Measurements from ENCODE around the gene ADAMTS6.
"Not testable (repeated sequence)": the region's sequence is repeated elsewhere in the genome, so short reads cannot be mapped to it uniquely, and the experiment has no call there.

Gene ADAMTS6

DNA sequence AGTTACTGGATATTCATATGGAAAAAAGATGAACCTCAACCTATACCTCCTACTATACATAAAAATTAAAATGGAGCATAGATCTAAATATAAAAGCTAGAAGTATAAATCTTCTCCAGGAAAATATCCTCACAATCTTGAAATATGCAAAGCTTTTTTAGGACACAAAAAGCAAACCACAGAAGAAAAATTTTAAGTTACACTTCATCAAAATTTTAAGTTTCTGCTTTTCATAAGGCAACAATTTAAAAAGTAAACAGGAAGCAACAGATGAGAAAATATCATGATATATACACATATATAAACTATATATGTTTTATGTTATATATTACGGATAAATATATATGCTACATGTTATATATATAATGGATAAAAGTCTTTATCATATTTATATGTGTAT is 157.5 kb downstream of the ADAMTS6 start:
- Mint-ChIP-seq H3K27ac (no peak overlapping the region), H3K9me3 (no peaks in the 10 kb centered on the region), H3K36me3 (ENCODE audit: low read depth) (peaks cover 4% of the 10 kb centered on the region), H3K4me1 (peaks cover under 1% of the 10 kb centered on the region), H3K4me3 (no peak overlapping the region), H3K27me3 (ENCODE audit: low read depth, poor library complexity) (no peaks in the 10 kb centered on the region)
- DNase-seq = no peak
- TF ChIP-seq CTCF (IDR thresholded peaks at IDR 0.05) = no peak

DNA sequence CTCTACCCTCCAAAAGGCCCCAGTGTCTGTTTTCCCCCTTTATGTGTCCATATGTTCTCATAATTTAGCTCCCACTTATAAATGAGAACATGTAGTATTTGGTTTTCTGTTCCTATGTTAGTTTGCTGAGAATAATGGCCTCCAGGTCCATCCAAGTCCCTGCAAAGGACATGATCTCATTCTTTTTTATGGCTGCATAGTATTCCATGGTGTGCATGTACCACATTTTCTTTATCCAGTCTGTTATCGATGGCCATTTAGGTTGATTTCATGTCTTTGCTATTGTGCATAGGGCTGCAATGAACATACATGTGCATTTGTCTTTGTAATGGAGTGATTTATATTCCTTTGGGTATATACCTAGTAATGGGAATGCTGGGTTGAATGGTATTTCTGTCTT is 161.0 kb downstream of the ADAMTS6 start:
- H3K9me3 Mint-ChIP-seq; H3K4me1 Mint-ChIP-seq; H3K27me3 Mint-ChIP-seq (ENCODE audit: low read depth, poor library complexity); H3K27ac Mint-ChIP-seq; DNase-seq; H3K4me3 Mint-ChIP-seq: not testable (repeated sequence)
- H3K36me3 Mint-ChIP-seq (ENCODE audit: low read depth) = peaks cover 14% of the 10 kb centered on the region

GRCh38 chr5:65320250-65320649 is 161.5 kb downstream of the ADAMTS6 start:
- H3K4me3 Mint-ChIP-seq = no peak overlapping the region
- H3K27ac Mint-ChIP-seq = no peak overlapping the region
- H3K9me3 Mint-ChIP-seq = peaks cover 3% of the 10 kb centered on the region
- H3K4me1 Mint-ChIP-seq = no peaks in the 10 kb centered on the region
- no peak for DNase-seq
- peaks cover 18% of the 10 kb centered on the region for H3K36me3 Mint-ChIP-seq (ENCODE audit: low read depth)
- H3K27me3 Mint-ChIP-seq (ENCODE audit: low read depth, poor library complexity) = no peaks in the 10 kb centered on the region
- TF ChIP-seq CTCF (IDR thresholded peaks at IDR 0.05) = no peak

DNA sequence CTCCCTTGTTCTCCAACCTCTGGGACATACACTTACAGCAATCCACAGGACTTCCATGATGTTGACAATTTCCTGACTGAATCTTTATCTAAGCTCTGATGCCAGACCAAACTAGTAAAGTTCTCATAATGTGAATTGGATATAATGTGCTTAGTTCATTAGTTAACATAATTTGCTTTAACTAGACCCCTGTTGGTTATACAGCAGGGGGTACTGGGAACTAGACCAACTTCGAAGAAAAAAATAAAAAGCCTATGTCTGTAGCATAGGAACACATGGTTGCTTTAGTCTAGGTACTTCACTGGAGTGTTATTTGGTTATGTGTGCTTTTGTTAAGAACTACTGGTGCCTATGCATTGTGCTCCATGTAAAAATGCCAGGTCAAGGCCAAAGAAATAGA is 173.8 kb downstream of the ADAMTS6 start:
- peaks cover 22% of the 10 kb centered on the region for H3K36me3 Mint-ChIP-seq (ENCODE audit: low read depth)
- H3K4me1 Mint-ChIP-seq = no peaks in the 10 kb centered on the region
- H3K4me3 Mint-ChIP-seq = no peak overlapping the region
- TF ChIP-seq CTCF (IDR thresholded peaks at IDR 0.05) = no peak
- no peak for DNase-seq
- H3K9me3 Mint-ChIP-seq = peaks cover 8% of the 10 kb centered on the region
- no peak overlapping the region for H3K27ac Mint-ChIP-seq
- H3K27me3 Mint-ChIP-seq (ENCODE audit: low read depth, poor library complexity) = peaks cover 2% of the 10 kb centered on the region

DNA sequence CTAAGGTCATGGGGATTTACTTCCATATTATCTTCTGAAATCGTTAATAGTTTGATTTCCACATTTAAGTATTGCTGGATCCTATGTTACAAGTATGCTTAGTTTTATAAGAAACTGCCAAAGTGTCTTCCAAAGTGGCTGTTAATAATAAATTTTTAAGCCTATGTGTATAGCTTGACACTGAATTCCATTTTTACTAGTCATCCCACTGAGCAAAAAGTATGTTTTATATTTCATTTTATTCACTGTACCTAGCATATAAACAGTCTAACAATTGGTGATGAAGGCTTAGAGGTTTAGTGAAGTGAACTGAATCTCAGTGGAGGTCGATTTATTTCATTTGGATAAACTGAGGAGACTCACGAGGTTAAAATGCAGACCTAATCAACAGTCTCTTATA is 174.6 kb downstream of the ADAMTS6 start:
- Mint-ChIP-seq H3K36me3 (ENCODE audit: low read depth) (peaks cover 22% of the 10 kb centered on the region), H3K4me3 (no peak overlapping the region), H3K27ac (no peak overlapping the region), H3K4me1 (no peaks in the 10 kb centered on the region), H3K9me3 (peaks cover 8% of the 10 kb centered on the region), H3K27me3 (ENCODE audit: low read depth, poor library complexity) (peaks cover 2% of the 10 kb centered on the region)
- DNase-seq = no peak
- TF ChIP-seq CTCF (IDR thresholded peaks at IDR 0.05) = no peak

GRCh38 chr5:65305913-65306312 is 175.8 kb downstream of the ADAMTS6 start:
- no peaks in the 10 kb centered on the region for H3K4me1 Mint-ChIP-seq
- peaks cover 2% of the 10 kb centered on the region for H3K27me3 Mint-ChIP-seq (ENCODE audit: low read depth, poor library complexity)
- no peak overlapping the region for H3K27ac Mint-ChIP-seq
- peaks cover 22% of the 10 kb centered on the region for H3K36me3 Mint-ChIP-seq (ENCODE audit: low read depth)
- H3K9me3 Mint-ChIP-seq = peaks cover 8% of the 10 kb centered on the region
- DNase-seq = no peak
- no peak overlapping the region for H3K4me3 Mint-ChIP-seq
- TF ChIP-seq CTCF (IDR thresholded peaks at IDR 0.05) = no peak

Data from nephron progenitor cell (in vitro differentiated cells).